AG04450 (cell line): ENCODE results near the gene RHAG. TPM values are rescaled to one million over a fixed set of nuclear protein-coding genes. Genes with fewer than 3 reads are reported as not detected.
"Not testable (repeated sequence)": the region's sequence is repeated elsewhere in the genome, so short reads cannot be mapped to it uniquely, and the experiment has no call there.

Source experiments
- CTCF ChIA-PET: fragments of 300-600, 350-600 bp; formaldehyde crosslinking; extraction: SDS; loops from one replicate; lab custom pipeline; 2022; ENCODE audit warnings: antibody characterized with exemption, inconsistent platforms; lab: Charles Lee
- POLR2A ChIA-PET: fragments of 350-600 bp; formaldehyde crosslinking; extraction: SDS; loops from one replicate; lab custom pipeline; 2021; ENCODE audit warnings: antibody characterized with exemption, inconsistent platforms; lab: Yijun Ruan, JAX
- DNase-seq: peaks from one replicate; pipeline ENCODE4 v3.0.0-alpha.2; 2011; ENCODE audit warnings: low read depth, low spot score
- H3K27ac ChIP-seq: one replicate; pipeline ENCODE4 v1.5.1; 2012; ENCODE audit warnings: low read depth, low read length, control low read depth
- H3K27me3 ChIP-seq: one replicate; pipeline ENCODE4 v1.6.0; 2012; ENCODE audit warnings: low read length; ENCODE audit not compliant: control insufficient read depth, insufficient read depth
- H3K4me3 ChIP-seq: 2 replicates; pipeline ENCODE4 v1.5.1; 2011; ENCODE audit warnings: mild to moderate bottlenecking, low read depth, low read length, control low read depth
- H3K9me3 ChIP-seq: 2 replicates; pipeline ENCODE4 v1.5.1; 2012; ENCODE audit warnings: low read length; ENCODE audit not compliant: control insufficient read depth, insufficient read depth
- polyA plus RNA-seq: library from polyadenylated mRNA; depleted of rRNA; stranded (reverse); fragments of >200 nt; gene quantifications from 2 replicates; pipeline ENCODE4 v1.2.3, GENCODE V29; 2011
- TF ChIP-seq, protein P1 (sequence below): IDR thresholded peaks from 2 replicates; pipeline ENCODE4 v1.5.1; 2011; ENCODE audit warnings: low read depth, low read length, control low read depth, inconsistent platforms

The RHAG gene
- polyA plus RNA-seq, 1 experiment, result not detected

DNA sequence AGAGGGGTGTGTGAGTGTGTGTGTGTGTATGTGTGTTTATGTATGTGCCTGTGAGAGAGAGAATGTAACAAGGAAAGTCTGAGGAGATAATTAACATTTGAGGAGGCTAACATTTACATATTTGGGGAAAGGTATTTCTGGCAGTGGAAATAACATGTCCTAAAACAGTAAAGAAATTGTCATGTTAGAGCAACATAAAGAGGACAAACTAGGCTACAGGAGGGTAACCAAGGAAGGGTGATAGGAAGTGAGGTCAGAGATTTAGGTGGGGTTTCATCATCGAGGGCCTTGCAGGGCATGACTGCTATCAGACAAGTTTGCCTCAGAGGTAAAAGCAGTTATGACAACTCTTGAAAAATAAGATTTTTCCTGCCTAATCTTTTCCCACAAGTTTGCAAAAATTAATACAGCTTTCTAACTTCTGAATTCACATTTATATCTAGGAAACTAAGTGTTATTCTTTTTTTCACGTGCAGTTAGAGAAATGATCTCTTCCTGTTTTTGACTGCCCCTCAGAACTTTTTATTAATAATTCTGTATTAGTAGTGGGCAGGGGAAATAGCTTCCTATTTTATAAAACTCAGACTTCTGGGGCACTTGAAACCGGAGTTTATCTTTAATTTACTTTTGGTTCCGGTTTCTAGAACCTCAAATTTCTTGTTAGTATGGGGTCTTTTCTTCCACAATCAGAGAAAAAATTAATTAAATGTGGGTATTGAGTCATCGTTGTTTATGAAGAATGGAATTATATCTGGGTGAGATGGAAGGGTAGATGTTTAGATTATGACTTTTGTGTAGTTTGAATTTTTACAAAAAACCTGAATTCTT is 30.5 kb upstream of the RHAG start:
- POLR2A ChIA-PET, result no interaction called here
- CTCF ChIA-PET, result no interaction called here
- H3K4me3 ChIP-seq, result no peak overlapping the region
- TF ChIP-seq, protein P1, sequence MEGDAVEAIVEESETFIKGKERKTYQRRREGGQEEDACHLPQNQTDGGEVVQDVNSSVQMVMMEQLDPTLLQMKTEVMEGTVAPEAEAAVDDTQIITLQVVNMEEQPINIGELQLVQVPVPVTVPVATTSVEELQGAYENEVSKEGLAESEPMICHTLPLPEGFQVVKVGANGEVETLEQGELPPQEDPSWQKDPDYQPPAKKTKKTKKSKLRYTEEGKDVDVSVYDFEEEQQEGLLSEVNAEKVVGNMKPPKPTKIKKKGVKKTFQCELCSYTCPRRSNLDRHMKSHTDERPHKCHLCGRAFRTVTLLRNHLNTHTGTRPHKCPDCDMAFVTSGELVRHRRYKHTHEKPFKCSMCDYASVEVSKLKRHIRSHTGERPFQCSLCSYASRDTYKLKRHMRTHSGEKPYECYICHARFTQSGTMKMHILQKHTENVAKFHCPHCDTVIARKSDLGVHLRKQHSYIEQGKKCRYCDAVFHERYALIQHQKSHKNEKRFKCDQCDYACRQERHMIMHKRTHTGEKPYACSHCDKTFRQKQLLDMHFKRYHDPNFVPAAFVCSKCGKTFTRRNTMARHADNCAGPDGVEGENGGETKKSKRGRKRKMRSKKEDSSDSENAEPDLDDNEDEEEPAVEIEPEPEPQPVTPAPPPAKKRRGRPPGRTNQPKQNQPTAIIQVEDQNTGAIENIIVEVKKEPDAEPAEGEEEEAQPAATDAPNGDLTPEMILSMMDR, result no peak
- no peaks in the 10 kb centered on the region for H3K27me3 ChIP-seq
- H3K9me3 ChIP-seq, result no peaks in the 10 kb centered on the region
- DNase-seq, result no peak
- no peak overlapping the region for H3K27ac ChIP-seq

DNA sequence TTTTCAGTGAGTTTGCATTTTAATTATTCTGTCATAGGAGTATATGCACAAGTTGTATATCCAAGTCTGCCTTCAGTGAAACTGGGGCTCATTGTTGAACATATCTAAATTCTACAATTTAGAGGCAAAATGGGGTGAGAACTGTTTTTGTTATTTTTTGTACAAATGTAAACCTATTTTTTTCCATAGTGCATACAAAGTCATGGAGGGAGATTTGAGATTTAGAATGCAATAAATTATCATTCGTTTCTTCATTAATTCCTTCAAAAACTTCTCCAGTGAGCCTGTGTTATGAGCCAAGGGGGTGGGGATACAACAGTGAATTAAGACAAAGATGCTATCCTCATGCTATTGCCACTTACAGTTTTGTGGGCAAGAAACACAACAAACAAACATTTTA is 29.8 kb upstream of the RHAG start:
- ChIA-PET CTCF (no interaction called here), POLR2A (no interaction called here)
- Histone ChIP-seq H3K4me3 (no peak overlapping the region), H3K27me3 (no peaks in the 10 kb centered on the region), H3K27ac (no peak overlapping the region), H3K9me3 (no peaks in the 10 kb centered on the region)
- no peak for DNase-seq
- TF ChIP-seq, protein P1, result no peak

DNA sequence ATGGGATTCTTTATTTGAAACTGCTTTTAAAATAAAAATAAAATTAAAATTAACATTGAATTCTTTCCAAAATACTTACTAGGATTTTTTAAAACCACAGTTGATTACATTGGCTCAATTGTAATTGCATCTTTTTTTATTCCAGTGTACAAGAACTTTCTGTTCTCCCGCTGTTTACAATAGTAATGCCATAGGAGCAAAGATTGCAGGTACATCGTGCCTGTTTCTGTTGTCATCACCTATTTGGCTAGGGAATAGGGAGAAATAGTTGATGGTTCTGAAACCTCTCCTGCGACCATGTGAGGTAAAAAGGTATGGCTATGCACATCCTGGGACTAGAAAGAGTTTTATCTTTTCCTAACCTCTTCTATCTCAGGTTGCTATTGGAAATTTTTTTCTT is 28.2 kb upstream of the RHAG start:
- ChIA-PET POLR2A (no interaction called here), CTCF (no interaction called here)
- Histone ChIP-seq H3K27me3 (no peaks in the 10 kb centered on the region), H3K27ac (no peak overlapping the region), H3K9me3 (no peaks in the 10 kb centered on the region), H3K4me3 (no peak overlapping the region)
- no peak for DNase-seq
- TF ChIP-seq, protein P1, result no peak

DNA sequence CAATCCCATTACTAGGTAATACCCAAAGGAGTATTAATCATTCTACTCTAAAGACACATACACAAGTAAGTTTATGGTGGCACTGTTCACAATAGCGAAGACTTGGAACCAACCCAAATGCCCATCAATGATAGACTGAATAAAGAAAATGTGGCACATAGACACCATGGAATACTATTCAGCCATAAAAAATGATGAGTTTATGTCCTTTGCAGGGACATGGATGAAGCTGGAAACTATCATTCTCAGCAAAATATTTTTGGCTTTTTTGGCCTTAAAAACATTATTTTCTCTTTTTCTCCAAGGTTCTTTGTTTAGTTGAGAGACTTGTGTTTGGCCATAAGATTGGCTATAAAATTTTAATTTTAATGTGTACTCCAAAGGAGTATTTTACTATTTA is 27.4 kb upstream of the RHAG start:
- DNase-seq, H3K4me3 ChIP-seq, POLR2A ChIA-PET, H3K27ac ChIP-seq, H3K9me3 ChIP-seq, H3K27me3 ChIP-seq, CTCF ChIA-PET: not testable (repeated sequence)

DNA sequence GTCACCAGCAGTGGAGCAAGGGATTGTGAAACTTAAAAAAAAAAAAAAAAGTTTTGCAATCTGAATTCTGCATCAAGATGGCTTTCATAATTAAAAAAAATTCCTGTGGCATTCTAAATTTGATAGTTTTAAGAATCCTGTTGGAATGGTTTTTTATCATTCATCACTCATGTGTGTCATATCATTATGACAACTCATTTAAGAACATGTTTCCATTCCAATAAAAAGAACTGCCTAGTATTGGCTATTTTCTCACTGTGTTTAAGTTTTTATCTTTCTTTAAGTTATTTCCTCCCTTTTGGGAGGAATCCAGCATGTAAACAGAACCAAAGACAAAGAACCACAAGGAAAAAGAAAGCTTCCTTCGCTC is 26.2 kb upstream of the RHAG start:
- no peak for DNase-seq
- POLR2A ChIA-PET, result no interaction called here
- H3K27me3 ChIP-seq, result no peaks in the 10 kb centered on the region
- H3K27ac ChIP-seq, result no peak overlapping the region
- no peak overlapping the region for H3K4me3 ChIP-seq
- H3K9me3 ChIP-seq, result no peaks in the 10 kb centered on the region
- TF ChIP-seq, protein P1, result no peak
- CTCF ChIA-PET, result no interaction called here
